DOHH2 (cell line): ENCODE results near the gene MYOZ3.

Experiments
- H3F3A ChIP-seq: fragments of 200-600 bp; sonication (generic), shearing (Covaris generic); 2 replicates; pipeline ENCODE4 v1.6.0; 2016; ENCODE audit warnings: antibody characterized with exemption, mild to moderate bottlenecking; ENCODE audit not compliant: control insufficient read depth, insufficient read depth
- H3K27ac ChIP-seq: fragments of 200-600 bp; sonication (generic); 2 replicates; pipeline ENCODE4 v1.5.1; 2014; ENCODE audit warnings: low read depth, mild to moderate bottlenecking, low read length, moderate library complexity
- H3K27me3 ChIP-seq: fragments of 200-600 bp; sonication (generic); 2 replicates; pipeline ENCODE4 v1.6.1; 2014; ENCODE audit warnings: mild to moderate bottlenecking, low read length, mixed read lengths; ENCODE audit not compliant: control insufficient read depth
- H3K36me3 ChIP-seq: fragments of 200-600 bp; sonication (generic); 2 replicates; pipeline ENCODE4 v1.6.1; 2014; ENCODE audit warnings: mild to moderate bottlenecking, low read length, moderate library complexity, mixed read lengths; ENCODE audit not compliant: control insufficient read depth
- H3K4me1 ChIP-seq: fragments of 200-600 bp; sonication (generic); 2 replicates; pipeline ENCODE4 v1.6.1; 2014; ENCODE audit warnings: mild to moderate bottlenecking, low read length, mixed read lengths; ENCODE audit not compliant: control insufficient read depth
- H3K4me2 ChIP-seq: fragments of 200-600 bp; sonication (generic); 2 replicates; pipeline ENCODE4 v1.6.0; 2014; ENCODE audit warnings: mild to moderate bottlenecking, low read length, moderate library complexity
- H3K4me3 ChIP-seq: fragments of 200-600 bp; sonication (generic); 2 replicates; pipeline ENCODE4 v1.5.1; 2014; ENCODE audit warnings: mild to moderate bottlenecking, low read length, mixed read lengths
- H3K79me2 ChIP-seq: fragments of 200-600 bp; sonication (generic); 2 replicates; pipeline ENCODE4 v1.6.1; 2014; ENCODE audit warnings: mild to moderate bottlenecking, low read length, mixed read lengths; ENCODE audit not compliant: control insufficient read depth
- H3K9me2 ChIP-seq: fragments of 200-600 bp; sonication (generic); replicated peaks from 2 replicates; pipeline ENCODE4 v1.6.1; 2014; ENCODE audit warnings: mild to moderate bottlenecking, low read length, mixed read lengths; ENCODE audit not compliant: control insufficient read depth
- H3K9me3 ChIP-seq: fragments of 200-600 bp; sonication (generic); 2 replicates; pipeline ENCODE4 v1.6.1; 2014; ENCODE audit warnings: antibody characterized with exemption, low read length, mixed read lengths; ENCODE audit not compliant: control insufficient read depth, insufficient read depth
- H4K20me1 ChIP-seq: fragments of 200-600 bp; sonication (generic); 2 replicates; pipeline ENCODE4 v1.6.0; 2014; ENCODE audit warnings: low read depth, mild to moderate bottlenecking, antibody characterized with exemption, low read length, moderate library complexity; ENCODE audit not compliant: control insufficient read depth, insufficient read depth
- CTCF ChIP-seq: fragments of 200-600 bp; sonication (generic); IDR thresholded peaks from one replicate; pipeline ENCODE4 v1.5.1; 2014; ENCODE audit warnings: antibody characterized with exemption, mild to moderate bottlenecking, low read depth, low read length; ENCODE audit not compliant: poor library complexity, severe bottlenecking
- EZH2phosphoT487 ChIP-seq: fragments of 200-600 bp; sonication (generic); IDR thresholded peaks from 2 replicates; pipeline ENCODE4 v1.6.1; 2017; ENCODE audit warnings: borderline replicate concordance, mild to moderate bottlenecking, antibody characterized with exemption, low read length, moderate library complexity, mixed read lengths

The MYOZ3 gene

GRCh38 chr5:150671509-150672236 lies 10.6 kb downstream of the MYOZ3 start:
- H3K4me2 ChIP-seq = peak overlapping the region; percentile 16; the same call in 1 of the 2 replicates
- TF ChIP-seq EZH2phosphoT487 (no peak), CTCF (no peak)
- H4K20me1 ChIP-seq = no peaks in the 10 kb centered on the region
- no peaks in the 10 kb centered on the region for H3K4me1 ChIP-seq
- no peaks in the 10 kb centered on the region for H3K36me3 ChIP-seq
- no peak overlapping the region for H3K4me3 ChIP-seq
- no peaks in the 10 kb centered on the region for H3K9me2 ChIP-seq
- H3K27me3 ChIP-seq = peaks cover 44% of the 10 kb centered on the region
- no peaks in the 10 kb centered on the region for H3F3A ChIP-seq
- H3K27ac ChIP-seq = no peak overlapping the region
- no peaks in the 10 kb centered on the region for H3K9me3 ChIP-seq
- H3K79me2 ChIP-seq = no peaks in the 10 kb centered on the region

GRCh38 chr5:150672237-150672883 lies 11.3 kb downstream of the MYOZ3 start:
- no peak overlapping the region for H3K4me3 ChIP-seq
- no peaks in the 10 kb centered on the region for H3K9me2 ChIP-seq
- no peaks in the 10 kb centered on the region for H4K20me1 ChIP-seq
- peak overlapping the region; percentile 16; the same call in 1 of the 2 replicates for H3K4me2 ChIP-seq
- H3K4me1 ChIP-seq = no peaks in the 10 kb centered on the region
- H3F3A ChIP-seq = no peaks in the 10 kb centered on the region
- H3K27me3 ChIP-seq = peaks cover 41% of the 10 kb centered on the region
- no peaks in the 10 kb centered on the region for H3K36me3 ChIP-seq
- TF ChIP-seq EZH2phosphoT487 = peak; percentile 61; the same call in 1 of the 2 replicates
- TF ChIP-seq CTCF = no peak
- no peaks in the 10 kb centered on the region for H3K9me3 ChIP-seq
- no peak overlapping the region for H3K27ac ChIP-seq
- H3K79me2 ChIP-seq = no peaks in the 10 kb centered on the region

DNA sequence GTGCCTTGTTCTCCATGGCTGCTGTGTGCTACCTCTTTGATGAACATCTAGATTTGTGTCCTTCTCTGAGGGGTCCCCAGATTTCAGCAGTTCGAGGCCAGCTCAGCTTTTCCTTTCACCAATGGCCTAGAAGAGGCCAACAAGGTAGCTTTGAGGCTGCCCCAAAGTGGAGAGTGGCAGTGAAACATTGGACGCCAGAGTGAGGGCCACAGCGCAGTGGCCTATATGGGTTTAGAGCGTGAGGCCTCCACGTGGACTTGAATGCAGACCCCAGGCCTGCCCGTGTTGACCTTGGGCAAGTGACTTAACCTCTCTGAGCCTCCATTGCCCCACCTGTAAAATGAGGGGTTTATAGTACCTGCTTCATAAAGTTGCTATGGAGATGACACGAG lies 11.8 kb downstream of the MYOZ3 start:
- Histone ChIP-seq H3K79me2 (no peaks in the 10 kb centered on the region), H3K9me2 (no peaks in the 10 kb centered on the region), H3K4me1 (no peaks in the 10 kb centered on the region), H3K4me2 (no peak overlapping the region), H3K27ac (no peak overlapping the region), H3K36me3 (no peaks in the 10 kb centered on the region), H3K4me3 (no peak overlapping the region), H3K9me3 (no peaks in the 10 kb centered on the region), H3F3A (no peaks in the 10 kb centered on the region), H4K20me1 (no peaks in the 10 kb centered on the region), H3K27me3 (peaks cover 38% of the 10 kb centered on the region)
- no peak for TF ChIP-seq EZH2phosphoT487
- TF ChIP-seq CTCF = no peak
